GM12874 (cell line): Measurements from ENCODE around the gene POLR1F.

Experiments
- CTCF ChIP-seq: IDR thresholded peaks from 2 replicates; pipeline ENCODE4 v1.5.1; 2011; ENCODE audit warnings: low read depth, mild to moderate bottlenecking, control low read depth, low read length, moderate library complexity; ENCODE audit not compliant: insufficient read depth

Gene POLR1F

DNA sequence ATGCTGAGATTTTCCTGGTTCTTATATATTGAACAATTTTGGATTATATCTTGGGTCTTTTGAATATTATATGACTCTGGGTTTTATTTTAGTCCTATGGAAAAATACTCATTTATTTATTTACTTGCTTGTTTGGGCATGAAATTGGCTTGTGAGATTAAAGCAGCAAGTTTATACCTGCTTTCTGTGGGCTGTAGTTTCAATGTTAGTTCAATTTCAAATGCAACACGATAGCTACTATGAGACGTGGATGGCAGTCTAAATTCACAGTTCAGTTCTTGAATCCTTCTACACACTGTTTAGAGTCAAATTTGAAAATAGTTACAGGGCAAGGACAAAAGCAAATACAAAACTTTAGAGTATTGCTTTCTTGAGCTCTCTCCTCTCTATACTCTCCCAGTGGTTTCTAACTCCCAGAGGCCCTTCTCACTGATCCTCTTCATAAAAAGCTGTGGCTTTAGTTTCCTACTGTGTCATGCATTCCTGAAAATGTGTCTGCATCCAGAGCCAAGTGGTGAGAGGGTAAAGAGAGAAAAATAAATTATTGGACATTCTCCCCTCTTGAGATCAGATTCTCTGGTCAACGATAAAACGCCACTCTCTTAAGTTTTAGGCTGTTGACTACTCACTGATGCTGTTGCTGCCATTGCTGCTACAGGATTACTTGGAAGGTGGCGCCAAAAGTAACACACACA lies 34.4 kb downstream of the POLR1F start:
- no peak for TF ChIP-seq CTCF

- no peak for TF ChIP-seq CTCF
These were observed 38.0 kb downstream of the POLR1F start for GRCh38 chr7:19670806-19671205.

DNA sequence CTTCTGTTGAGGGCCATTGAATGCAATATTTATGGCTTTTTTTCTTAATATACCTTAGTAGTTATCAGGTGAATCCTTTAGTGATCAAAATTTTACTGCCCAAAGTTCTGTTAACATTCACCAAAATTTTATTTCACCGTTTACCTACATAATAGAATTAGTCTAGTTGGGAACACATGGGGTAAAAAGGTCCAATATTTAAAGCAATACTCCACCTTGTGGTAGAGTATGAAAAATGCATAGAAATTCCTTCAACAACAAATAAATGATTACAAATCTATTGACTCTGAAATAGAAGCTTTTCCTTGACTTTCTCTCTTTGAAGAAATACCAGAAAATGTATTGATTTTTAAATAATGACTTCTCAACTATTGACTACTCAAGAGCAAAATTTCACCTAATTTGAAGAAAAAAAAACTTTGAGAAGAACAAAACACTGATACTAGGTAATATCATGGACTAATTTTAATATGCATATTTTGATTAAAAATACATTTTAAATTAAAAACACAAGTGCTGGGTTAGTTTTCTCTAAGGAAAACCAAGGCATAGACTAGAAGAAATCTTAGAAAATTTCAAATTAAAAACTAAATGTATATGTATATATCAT lies 43.3 kb downstream of the POLR1F start:
- no peak for TF ChIP-seq CTCF

- TF ChIP-seq CTCF = no peak
These were observed 44.9 kb downstream of the POLR1F start for GRCh38 chr7:19663816-19664462.

DNA sequence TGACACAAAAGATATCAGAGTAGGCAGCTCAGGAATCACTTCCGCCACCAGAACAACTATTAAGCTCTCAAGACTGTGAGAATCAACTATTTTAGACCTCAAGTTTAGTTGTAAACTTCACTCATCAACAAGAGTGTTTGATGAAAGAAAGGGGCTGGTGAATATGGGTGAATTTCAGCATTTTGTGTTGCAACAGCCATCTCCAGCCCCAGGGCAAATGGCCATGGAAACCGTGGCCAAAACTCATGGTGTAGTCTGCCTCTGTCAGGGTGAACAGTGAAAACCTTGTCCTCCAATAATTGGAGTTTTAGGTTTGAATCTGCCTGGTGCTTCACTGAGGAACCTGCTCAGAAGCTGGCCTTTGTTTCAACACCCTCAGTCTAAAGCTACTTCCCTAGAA lies 60.0 kb downstream of the POLR1F start:
- TF ChIP-seq CTCF = no peak
